H4 (cell line): ENCODE data around the gene TCTN2. TPM values are rescaled to one million over a fixed set of nuclear protein-coding genes. Genes with fewer than 3 reads are reported as not detected.

Experiments
- DNase-seq: peaks from one replicate; pipeline ENCODE4 v3.0.0-alpha.2; 2015; ENCODE audit warnings: low spot score
- total RNA-seq: library from RNA; depleted of rRNA; stranded (reverse); fragments of >200 nt; shearing (Covaris generic); gene quantifications from 2 replicates; pipeline ENCODE4 v1.2.3, GENCODE V29; 2014; rRNA removed

TCTN2 gene
- total RNA-seq = 7.2 and 15.0 TPM in 2 replicates

DNA sequence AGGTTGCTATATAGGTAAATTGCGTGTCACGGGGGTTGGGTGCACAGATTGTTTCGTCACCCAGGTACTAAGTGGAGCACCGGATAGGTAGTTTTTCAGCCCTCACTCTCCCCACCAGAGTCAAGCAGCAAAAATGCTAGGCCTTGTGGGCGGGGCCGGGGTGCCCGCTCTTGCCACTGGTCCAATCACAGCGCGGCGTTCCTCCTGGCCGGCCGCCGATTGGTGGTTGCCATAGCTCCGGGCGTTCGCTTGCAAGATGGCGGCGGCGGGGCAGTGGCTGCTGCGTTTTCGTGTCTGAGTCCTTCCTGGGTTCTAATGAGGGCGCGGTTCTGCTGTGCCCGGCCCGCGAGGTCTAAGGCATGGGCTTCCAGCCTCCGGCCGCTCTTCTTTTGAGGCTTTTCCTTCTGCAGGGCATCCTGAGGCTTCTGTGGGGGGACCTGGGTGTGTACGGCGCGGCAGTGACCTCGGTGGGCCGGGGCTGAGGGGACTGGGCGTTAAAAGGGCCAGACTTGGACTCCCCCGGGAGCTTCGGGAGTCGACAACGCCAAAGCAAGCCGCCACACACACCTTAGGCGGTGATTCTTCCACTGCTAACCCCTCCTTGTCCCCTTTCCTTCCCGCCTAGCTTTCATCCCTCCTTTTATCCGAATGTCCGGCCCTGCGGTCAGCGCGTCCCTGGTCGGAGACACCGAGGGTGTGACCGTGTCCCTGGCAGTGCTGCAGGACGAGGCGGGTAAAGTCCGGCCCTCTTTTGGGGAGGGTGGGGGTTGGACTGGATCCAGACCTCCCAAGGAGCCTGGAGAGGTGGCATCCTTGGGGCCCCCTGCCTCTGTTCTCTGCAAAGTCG is at the start of gene TCTN2:
TSS of gene TCTN2 (plus strand) at position 232 of the 847 bp plus-strand sequence. CDS start at position 360, 128 bp downstream.
- DNase-seq = peak; percentile 85

DNA sequence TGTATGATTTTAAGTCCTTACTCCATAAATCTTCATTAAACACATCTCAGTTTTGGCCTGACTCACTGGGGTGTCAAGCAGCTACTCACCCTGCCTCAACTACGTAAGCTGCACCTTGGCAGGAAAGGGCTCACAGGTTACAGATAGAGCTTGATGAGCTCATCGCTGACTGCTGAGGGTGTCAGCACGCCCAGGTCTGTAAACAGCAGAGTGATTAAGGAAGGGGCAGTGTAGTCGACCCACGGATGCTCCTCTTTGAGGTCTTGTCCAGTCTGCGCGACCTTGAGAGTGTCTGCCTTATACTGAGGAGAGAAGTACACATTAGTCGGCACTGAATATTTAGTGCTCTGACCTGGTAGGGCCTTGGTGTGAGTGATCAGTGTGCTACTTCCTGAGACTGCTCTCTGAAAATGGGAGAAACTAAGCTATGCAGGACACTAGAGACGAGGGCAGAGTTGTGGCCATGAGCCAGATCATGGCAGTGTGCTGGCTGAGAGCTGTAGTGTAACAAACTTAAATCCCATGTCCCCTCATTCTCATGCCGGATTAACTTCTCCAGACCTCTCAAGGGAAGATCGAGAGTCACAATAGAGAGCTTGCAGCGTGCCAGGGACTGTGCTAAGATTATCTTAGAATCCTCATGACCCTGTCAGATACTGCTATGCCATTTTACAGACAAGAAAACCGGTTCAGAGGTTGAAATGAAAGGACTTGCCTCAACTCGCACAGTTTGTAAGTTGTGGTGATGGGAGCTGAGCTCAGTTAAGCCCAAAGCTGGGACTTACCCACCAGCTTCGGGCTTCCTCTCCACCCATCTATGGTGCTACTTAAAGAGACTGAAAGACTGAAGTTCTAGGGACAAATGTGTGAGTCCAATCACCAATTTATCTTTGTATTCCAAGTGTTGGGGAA is 49.0 kb upstream of the TCTN2 start:
- no peak for DNase-seq

DNA sequence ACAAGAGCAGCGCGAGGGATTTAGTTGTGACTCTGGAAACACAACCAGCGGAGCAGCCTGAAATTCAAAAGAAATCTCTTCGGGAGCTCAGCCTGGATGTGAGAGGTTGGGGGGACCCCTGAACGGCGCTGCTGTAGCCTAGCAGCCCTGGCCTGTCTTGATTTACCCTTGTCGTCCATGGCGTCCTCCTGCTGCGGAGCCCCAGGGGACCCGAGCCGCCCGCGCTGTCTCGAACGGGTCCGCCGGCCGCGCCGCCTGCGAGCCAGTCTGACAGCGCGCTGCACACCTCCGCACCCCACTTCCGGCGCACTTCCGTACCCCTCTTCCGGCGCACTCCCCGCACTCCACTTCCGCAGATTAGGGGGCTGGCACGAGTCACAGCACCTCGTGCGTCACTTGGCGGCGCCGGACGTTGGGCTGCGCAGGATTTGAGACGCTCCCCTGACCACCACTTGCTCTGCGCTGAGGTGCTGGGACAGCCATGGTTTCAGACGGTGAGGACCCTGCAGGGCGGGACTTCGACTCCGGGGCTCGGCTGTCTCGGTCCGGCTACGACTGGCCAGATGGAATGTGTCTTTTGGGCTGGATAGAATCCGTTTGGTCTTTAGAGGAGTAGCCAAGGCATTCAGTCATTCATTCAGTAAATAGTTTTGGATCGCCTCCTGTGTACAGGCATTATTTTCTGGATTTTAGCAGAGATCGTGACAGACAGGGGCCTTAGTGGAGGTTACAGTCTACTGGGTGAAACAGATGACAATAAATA is 37.4 kb upstream of the TCTN2 start, which contains the start of the genes EIF2B1 and GTF2H3:
TSS of gene EIF2B1 (minus strand) at position 308 of the 763 bp plus-strand sequence. CDS start at position 179, 129 bp downstream.
TSS of gene GTF2H3 (plus strand) at position 451 of the 763 bp plus-strand sequence. CDS start at position 482, 31 bp downstream.
- peak; percentile 97 for DNase-seq

DNA sequence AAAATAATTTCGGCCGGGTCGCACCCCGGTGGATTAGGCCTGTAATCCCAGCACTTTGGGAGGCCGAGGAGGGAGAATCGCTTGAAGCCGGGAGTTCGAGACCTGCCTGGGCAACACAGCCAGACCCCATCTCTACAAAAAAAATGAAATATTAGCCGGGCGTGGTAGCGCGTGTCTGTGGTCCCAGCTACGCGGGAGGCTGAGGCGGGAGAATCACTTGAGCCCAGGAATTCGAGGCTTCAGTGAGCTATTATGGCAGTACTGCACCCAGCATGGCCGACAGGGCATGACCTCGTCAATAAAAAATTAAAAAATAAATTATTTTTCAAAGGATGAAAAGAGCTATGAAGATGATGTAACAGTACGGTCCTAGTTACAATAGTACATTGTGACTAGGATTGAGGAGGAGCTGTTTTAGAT is 36.8 kb upstream of the TCTN2 start:
- no peak for DNase-seq

DNA sequence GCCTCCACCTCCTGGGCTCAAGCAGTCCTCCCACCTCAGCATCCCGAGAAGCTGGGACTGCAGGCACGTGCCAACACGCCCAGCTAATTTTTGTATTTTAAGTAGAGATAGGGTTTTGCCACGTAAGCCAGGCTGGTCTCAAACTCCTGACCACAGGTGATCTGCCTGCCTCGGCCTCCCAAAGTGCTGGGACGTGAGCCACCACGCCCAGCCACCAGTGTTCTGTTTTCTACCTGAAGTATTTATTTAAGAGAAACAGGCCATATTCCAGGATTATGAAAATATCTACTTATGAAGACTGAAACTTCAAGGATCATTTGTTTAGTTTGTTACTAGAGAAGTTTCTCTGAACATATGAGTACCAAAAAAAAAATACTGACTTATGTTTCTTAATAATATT is 27.0 kb upstream of the TCTN2 start:
- no peak for DNase-seq

DNA sequence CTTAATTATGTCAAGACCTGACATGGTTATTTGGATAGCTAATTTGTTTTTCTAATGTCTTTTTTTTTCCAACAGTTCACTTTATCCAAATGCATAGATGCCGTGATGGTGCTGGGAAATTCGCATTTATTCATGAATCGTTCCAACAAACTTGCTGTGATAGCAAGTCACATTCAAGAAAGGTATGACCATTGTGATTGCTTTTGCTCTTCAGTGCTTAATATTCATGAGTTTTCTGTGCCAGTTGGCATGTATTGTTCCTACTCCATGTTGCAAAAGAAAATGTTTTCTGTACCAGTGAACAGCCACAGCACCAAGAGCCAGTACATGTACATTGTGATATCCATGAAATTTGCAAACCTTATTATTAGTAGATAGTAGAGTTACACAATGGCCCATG is 25.5 kb upstream of the TCTN2 start:
- DNase-seq = no peak

DNA sequence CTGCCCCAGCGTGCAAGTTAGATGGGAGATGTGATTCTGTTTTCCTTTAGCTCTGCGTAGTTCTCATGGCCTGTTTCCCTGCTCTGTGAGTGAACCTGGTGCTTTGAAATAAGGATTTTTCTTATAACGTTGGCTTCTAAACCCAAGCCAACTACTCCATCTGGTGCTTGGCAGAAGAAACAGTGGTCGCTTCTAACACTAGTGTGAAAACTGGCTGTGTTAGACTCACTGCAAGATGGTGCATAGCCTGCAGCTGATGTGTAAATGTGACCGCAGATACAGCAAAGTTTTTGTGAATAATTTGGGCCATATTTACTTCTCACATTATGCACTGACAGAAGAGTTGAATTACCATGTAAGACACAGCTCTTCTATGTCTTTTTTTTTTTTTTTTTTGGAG is 25.0 kb upstream of the TCTN2 start:
- no peak for DNase-seq

DNA sequence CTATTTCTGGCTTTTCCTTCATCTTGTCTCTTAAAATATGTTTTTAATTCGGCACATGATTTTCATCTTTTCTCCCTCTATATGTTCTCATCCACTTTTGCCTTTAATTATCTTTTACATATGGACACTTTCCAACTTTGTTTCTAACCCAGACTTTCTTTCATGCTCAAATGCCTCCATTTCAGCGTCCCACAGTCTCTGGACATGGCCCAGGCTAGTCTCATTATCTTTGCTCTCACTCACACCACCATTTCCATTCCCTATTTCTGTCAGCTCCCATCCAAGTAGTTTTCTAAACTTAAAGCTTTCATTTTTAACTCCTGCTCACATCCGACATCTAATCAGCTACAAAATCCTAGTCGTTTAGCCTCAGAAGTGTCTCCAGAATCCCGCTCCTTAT is 22.5 kb upstream of the TCTN2 start:
- no peak for DNase-seq

DNA sequence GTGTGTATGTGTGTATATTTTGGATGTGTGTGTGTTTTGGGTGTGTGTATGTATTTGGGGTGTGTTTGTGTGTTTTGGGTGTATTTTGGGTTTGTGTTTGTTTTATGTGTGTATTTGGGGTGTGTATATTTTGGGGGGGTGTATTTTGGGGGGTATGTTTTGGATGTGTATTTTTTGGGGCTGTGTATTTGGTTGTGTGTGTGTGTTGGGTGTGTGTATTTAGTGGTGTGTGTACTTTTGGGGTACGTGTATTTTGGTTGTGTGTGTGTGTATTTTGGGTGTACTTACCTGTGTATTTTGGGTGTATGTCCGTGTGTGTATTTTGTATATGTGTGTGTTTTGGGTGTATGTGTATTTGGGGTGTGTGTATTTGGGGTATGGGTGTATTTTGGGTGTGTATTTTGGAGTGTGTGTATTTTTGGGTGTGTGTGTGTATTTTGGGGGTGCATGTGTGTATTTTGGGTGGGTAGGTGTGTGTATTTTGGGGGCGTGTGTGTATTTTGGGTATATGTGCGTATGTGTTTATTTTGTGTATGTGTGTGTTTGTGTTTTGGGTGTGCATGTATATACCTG is 16.7 kb upstream of the TCTN2 start:
- no peak for DNase-seq

DNA sequence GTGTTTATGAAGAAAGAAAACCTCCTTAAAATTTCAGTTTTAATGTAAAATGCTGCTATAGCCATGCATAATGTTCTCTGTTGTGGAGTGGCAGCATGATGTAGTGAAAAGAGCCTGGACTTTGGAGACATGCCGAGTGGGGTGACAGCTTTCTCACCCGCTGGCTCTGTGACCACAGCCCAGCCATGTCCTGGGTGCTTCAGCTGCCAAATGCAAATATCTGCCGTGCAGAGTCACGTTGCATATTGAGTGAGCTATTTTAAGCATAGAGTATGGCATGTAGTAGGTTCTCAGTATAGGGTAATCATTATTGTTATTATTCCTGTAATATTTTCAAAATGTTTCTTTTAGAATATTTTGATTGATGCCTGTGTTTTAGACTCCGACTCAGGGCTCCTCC is 15.5 kb upstream of the TCTN2 start:
- no peak for DNase-seq

DNA sequence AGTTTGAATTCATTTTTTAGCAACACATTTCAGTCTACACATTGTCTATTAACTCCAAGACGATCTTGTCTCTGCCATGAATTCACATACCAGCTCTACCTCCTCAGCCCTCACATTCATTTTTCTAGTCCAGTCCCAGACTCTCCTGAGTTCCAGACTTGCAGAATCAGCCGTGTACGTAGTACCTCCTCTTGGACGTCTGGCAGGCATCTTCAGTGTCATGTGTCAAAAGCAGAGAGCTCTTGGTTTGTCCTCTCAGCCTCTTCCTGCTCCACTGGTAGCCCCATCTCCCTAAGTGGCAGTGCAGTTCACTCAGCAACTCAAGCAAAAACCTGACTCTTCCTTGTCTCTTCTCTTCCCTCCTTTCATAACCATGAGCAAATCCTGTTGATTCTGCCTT is 14.5 kb upstream of the TCTN2 start:
- no peak for DNase-seq

DNA sequence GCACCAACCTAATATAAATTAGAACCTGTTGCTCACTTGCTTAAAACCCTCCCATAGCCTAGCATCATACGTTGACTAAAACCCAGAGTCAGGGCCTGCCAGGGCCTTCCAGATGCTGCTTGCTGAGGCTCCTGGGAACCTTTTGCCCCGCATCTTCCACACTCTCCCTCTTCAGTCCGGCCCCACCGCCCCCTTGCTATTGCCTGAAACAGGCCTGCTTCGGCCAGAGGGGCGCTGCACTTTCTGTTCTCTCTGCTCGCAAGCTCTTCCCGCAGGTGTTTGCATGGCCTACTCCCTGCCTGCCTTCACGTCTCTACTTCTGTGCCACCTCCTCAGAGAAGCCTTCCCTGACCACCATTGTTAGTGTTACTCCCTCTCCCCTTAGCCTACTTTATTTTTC is 13.7 kb upstream of the TCTN2 start:
- DNase-seq = no peak

DNA sequence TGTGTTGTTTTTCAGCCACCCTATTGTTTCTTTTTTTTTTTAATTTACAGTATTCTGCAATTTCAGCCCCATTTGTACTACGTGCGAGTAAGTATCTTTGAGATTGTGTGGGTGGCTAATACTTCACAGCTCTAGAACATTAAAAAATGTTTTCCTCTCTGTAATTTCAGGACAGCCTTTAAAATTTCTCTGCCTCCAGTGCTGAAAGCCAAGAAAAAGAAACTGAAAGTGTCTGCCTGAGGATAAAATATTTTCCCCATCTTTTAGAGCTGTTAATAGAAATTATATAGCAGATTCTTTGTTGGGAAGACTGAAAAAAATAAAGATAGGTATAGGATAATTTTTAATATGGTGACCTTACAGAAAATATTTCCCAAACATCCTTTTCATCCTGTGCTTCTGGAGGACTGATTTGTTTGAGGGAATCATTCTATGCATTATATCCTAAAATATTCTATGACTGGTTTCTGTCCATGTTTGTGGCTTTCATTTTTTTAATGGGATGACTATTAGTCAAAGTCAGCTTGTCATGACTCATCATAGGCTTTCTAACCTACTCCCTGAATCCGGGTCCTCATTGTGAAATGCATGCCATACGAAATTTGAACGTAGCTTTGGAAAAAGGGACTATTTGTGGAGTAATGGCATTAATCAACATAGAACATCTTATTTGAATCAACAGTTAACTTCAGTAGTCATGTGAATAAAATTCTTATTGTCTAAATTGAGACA is 10.8 kb upstream of the TCTN2 start:
- DNase-seq = peak; percentile 16

DNA sequence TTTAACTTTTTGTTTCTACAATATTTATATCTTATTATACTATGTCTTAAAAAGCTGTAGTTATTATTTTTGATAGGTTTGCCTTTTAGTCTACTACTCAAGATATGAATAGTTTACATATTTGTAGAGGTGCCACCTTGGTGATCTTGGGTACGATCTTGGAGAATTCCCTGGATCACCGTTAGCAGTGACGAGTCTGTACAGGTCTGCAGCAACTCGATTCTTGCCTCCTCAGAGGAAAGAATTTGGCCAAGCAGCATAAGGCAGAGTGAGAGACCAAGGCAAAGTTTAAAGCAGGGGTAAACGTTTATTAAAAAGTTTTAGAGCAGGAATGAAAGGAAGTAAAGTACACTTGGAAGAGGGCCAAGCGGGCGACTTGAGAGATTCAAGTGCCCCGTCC is 3.1 kb upstream of the TCTN2 start:
- no peak for DNase-seq

DNA sequence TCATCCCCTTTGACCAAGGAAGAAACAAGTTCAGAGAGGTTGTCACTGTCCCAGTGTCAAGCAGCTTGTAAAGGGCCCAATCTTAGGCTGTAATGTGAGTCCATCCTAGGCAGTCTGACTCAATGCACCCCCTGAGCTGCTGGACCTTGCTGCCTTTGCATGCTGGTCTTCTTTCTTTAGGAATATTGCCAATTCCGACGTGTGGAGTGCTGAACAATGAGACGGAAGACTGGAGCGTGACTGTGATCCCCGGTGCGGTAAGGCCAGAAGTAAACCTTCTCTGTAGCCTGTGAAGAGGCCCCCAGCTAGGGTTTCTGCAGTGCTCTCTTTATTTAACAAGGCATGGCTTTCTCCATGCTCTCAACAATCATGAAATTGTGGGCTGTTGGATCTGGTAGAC is 963 bp downstream of the TCTN2 start:
- no peak for DNase-seq

DNA sequence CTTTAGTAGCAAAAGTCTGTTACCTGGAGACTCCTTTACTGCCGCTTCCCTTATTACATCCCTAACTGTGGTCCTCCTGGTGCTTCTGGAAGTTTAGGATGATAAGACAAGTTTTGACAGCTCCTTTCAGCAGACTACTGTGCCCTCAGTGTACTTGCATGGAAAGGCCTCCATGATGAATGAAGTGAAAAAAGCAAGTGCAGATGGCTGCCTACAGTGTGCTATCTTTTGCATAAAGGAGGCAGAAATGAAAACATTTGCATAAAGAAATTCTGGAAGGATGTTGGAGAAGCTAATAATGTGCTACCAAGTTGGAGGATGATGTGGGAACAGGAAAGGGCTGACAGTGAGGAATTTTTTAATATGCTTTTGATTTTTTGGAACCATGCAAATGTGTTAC is 4.5 kb downstream of the TCTN2 start:
- DNase-seq = no peak

DNA sequence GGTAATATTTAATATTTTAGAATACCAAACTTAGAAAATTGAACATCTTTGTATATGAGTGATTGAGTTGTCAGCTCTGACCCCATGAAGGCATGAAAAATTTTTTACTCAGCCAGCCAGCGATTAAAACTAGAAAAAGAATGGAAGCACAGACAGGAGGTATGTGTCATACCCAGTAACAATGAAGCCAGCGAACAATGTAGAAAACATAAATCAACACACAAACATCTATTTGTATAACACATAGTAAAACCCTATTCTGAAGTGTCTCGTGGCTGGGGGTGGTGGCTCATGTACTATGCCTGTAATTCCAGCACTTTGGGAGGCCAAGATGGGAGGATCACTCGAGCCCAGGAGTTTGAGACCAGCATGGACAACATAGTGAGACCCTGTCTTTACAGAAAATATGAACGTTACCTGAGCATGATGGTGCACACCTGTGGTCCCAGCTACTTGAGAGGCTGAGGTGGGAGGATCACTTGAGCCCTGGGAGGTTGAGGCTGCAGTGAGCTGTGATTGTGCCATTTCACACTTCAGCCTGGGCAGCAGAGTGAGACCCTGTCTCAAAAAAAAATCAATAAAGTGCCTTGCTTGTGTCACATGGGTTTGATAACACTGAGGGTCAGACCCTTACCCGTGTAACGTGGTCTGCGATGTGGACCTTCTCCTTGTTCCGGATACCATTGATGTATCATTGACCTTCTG is 5.9 kb downstream of the TCTN2 start:
- no peak for DNase-seq

DNA sequence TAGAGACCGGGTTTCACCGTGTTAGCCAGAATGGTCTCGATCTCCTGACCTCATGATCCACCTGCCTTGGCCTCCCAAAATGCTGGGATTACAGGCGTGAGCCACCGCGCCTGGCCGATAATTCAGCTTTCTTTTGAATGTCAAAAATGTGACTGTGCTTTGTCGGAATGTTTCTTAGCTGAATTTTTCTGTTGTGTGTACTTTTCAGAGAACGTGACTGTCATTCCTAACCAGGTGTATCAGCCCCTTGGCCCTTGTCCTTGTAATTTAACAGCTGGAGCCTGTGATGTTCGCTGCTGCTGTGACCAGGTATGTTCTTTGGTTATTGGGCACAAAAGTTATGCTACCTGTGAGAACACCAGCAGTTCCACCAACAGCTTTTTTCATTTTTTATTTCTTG is 8.1 kb downstream of the TCTN2 start:
- DNase-seq = no peak

DNA sequence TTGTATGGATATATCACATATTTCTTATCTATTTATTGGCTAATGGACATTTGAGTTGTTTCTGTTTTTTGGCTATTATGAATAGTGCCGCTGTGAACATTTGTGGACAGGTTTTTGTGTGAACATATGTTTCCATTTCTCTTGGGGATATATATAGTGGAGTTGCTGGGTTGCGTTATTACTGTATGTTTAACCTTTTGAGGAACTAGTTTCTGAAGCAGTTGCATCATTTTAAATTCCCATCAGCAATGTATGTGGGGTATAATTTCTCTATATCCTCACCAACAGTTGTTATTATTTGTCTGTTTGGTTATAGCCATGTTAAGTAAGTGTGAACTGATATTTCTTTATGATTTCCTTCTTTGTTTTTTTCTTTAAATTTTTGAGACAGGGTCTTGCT is 10.7 kb downstream of the TCTN2 start:
- DNase-seq = no peak

DNA sequence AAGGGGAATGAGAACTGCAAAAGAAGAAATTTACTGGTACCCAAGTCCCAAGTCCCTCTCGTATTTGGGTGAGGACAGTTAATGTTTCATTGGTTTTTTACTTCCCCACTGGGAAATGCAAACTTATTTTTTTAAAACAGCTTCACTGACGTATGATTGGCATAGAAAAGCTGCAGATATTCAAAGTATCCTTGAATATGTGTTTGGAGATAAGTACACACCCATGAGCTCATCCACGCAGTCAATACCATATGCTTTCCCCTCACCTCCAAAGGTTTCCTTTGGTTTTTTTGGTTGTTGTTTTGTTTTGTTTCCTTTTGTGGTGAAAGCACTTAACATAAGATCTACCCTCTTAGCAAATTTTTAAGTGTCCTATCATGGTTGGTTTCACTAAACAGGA is 13.1 kb downstream of the TCTN2 start:
- no peak for DNase-seq
